ENCODE measurements around the gene TXNRD1. TPM values are rescaled to one million over a fixed set of nuclear protein-coding genes. Genes with fewer than 3 reads are reported as not detected.

The TXNRD1 gene
- polyA plus RNA-seq, 1 experiment = 673 TPM

DNA sequence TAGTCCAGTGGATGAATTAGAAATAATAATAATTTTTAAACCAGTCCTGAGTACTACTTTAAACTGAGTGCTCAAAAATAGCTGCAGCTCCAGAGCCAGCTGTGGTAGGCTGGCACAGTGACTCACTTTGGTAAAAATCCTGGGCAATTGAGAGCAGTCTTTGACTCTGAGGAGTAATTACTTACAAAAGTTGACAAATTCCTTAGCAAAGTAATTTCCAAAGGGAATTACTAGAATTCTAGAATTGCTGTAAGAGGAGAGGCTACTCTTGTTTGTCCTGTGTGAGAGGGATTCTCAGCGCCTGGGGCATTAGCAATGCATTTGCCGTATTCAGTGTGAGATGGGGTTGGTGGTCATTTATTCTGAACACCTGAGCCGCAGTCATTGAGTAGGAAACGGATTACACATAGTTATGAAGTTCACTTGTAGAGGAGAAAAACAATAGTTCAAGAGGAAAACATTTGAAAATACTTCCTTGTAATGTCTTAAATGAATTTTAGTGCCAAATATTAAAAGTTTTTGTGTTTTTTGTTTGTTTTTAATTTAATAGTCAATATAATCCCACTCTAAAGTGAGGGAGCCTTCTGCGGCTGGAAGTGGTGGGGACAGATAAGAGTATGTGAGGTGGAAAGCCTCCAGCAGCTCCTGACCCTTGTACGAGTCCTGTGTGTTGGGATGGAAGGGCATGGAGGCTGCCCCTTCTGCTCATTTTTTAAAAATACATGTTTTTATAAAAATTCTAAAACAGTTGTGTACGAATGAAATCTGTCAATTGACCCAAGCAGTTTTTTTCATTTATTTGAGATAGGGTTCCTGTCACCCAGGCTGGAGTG, 129.9 kb downstream of the TXNRD1 start:
- Histone ChIP-seq H3K27ac (ENCODE audit: low read depth, low read length) (no peak overlapping the region), H3K9me3 (ENCODE audit: control insufficient read depth, insufficient read depth, low read length) (no peaks in the 10 kb centered on the region), H3K4me3 (ENCODE audit: low read depth, low read length) (no peak overlapping the region), H3K27me3 (ENCODE audit: control insufficient read depth, insufficient read depth, low read length) (no peaks in the 10 kb centered on the region)
- ChIA-PET CTCF (no interaction called here), POLR2A (no interaction called here)
- TF ChIP-seq, protein P1, sequence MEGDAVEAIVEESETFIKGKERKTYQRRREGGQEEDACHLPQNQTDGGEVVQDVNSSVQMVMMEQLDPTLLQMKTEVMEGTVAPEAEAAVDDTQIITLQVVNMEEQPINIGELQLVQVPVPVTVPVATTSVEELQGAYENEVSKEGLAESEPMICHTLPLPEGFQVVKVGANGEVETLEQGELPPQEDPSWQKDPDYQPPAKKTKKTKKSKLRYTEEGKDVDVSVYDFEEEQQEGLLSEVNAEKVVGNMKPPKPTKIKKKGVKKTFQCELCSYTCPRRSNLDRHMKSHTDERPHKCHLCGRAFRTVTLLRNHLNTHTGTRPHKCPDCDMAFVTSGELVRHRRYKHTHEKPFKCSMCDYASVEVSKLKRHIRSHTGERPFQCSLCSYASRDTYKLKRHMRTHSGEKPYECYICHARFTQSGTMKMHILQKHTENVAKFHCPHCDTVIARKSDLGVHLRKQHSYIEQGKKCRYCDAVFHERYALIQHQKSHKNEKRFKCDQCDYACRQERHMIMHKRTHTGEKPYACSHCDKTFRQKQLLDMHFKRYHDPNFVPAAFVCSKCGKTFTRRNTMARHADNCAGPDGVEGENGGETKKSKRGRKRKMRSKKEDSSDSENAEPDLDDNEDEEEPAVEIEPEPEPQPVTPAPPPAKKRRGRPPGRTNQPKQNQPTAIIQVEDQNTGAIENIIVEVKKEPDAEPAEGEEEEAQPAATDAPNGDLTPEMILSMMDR (IDR thresholded peaks at IDR 0.05; ENCODE audit: low read depth, low read length) = no peak
- DNase-seq (ENCODE audit: low read depth, low spot score) = no peak

- no peak for DNase-seq (ENCODE audit: low read depth, low spot score)
- H3K9me3 ChIP-seq (ENCODE audit: control insufficient read depth, insufficient read depth, low read length) = no peaks in the 10 kb centered on the region
- no peaks in the 10 kb centered on the region for H3K27me3 ChIP-seq (ENCODE audit: control insufficient read depth, insufficient read depth, low read length)
- ChIA-PET CTCF (interaction anchor here (0.7 to 0.8 kb wide), 2 partner anchors 145 to 529 kb away, joined by 3 read pairs; no protein-coding TSS in a partner anchor), POLR2A (no interaction called here)
- no peak overlapping the region for H3K27ac ChIP-seq (ENCODE audit: low read depth, low read length)
- TF ChIP-seq, protein P1 (IDR thresholded peaks at IDR 0.05; ENCODE audit: low read depth, low read length) = no peak
- H3K4me3 ChIP-seq (ENCODE audit: low read depth, low read length) = no peak overlapping the region
Measured at GRCh38 chr12:104347374-104348075, 131.9 kb downstream of the TXNRD1 start.

- Histone ChIP-seq H3K27me3 (ENCODE audit: control insufficient read depth, insufficient read depth, low read length) (no peaks in the 10 kb centered on the region), H3K9me3 (ENCODE audit: control insufficient read depth, insufficient read depth, low read length) (no peaks in the 10 kb centered on the region), H3K4me3 (ENCODE audit: low read depth, low read length) (no peak overlapping the region), H3K27ac (ENCODE audit: low read depth, low read length) (no peak overlapping the region)
- no peak for DNase-seq (ENCODE audit: low read depth, low spot score)
- ChIA-PET CTCF (interaction anchor here (0.8 kb wide), 1 partner anchor 146 kb away, joined by 3 read pairs; no protein-coding TSS in a partner anchor), POLR2A (no interaction called here)
- TF ChIP-seq, protein P1 (IDR thresholded peaks at IDR 0.05; ENCODE audit: low read depth, low read length) = no peak
Measured at GRCh38 chr12:104348283-104348993, 132.9 kb downstream of the TXNRD1 start.

DNA sequence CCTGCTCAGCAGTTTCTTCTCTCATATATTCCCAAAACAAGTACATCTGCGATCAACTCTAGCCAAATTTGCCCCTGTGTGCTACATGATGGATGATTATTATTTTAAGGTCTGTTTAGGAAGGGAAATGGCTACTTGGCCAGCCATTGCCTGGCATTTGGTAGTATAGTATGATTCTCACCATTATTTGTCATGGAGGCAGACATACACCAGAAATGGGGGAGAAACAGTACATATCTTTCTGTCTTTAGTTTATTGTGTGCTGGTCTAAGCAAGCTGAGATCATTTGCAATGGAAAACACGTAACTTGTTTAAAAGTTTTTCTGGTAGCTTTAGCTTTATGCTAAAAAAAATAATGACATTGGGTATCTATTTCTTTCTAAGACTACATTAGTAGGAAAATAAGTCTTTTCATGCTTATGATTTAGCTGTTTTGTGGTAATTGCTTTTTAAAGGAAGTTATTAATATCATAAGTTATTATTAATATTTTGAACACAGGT, 133.5 kb downstream of the TXNRD1 start:
- Histone ChIP-seq H3K27ac (ENCODE audit: low read depth, low read length) (no peak overlapping the region), H3K9me3 (ENCODE audit: control insufficient read depth, insufficient read depth, low read length) (no peaks in the 10 kb centered on the region), H3K4me3 (ENCODE audit: low read depth, low read length) (no peak overlapping the region), H3K27me3 (ENCODE audit: control insufficient read depth, insufficient read depth, low read length) (no peaks in the 10 kb centered on the region)
- TF ChIP-seq, protein P1 (IDR thresholded peaks at IDR 0.05; ENCODE audit: low read depth, low read length) = no peak
- POLR2A ChIA-PET = no interaction called here
- DNase-seq (ENCODE audit: low read depth, low spot score) = no peak
- CTCF ChIA-PET = no interaction called here
